ENCODE data around the gene ADCY3. TPM values are rescaled to one million over a fixed set of nuclear protein-coding genes. Genes with fewer than 3 reads are reported as not detected.

The ADCY3 gene
- total and polyA plus RNA-seq, 5 donors from 2014 or later = 3.8 to 67.6 (median 11.2) TPM

DNA sequence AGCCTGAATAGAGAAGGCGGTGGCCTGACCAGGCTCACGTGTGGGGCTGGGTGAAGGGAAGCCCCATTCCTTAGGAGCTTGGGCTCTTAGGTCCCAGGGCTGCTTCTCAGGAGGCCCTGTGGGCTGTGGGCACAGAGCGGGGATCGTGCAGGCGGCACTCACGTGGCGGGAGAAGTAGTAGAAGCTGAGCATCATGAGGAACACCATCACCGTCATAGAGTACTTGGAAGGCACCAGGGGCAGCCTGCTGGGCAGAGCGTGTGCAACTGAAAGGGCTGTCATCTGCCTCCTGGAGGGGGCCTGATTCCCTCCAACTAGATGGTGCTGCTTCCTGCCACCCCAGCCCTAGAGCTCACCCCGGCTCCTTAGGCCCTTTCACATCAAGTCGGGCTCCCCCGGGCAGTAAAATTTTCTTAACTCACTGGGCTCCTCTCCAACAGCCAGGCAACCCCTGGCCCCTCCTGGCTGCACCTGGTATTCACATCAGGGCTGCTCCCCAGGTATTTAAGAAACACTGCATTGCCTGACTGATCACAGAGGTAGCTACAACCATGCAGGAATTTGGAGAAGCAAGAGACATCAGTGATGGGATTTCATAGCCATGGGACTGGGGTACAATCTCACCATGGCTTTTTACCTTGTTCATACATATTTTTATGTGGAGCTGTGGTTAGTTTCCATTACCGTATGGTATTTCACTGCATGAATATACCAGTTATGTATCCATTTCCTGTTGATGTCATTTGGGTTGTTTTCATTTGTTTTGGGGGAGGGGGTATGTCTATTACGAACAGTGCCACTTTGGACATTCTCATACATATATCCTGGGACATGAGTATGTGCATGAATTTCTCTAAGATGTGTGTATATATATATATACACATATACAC is 93.9 kb downstream of the ADCY3 start:
- H3K36me3 Mint-ChIP-seq = peaks cover 7% of the 10 kb centered on the region
- Histone ChIP-seq H3K36me3 (ENCODE audit: control insufficient read depth, insufficient read depth, low read length) (peaks cover 13% of the 10 kb centered on the region), H3K9me3 (ENCODE audit: control insufficient read depth in 2 of 2, low read length in 2 of 2) (no peaks in the 10 kb centered on the region), H3K27me3 (ENCODE audit: control insufficient read depth, insufficient read depth, low read length) (no peaks in the 10 kb centered on the region), H3K27ac (ENCODE audit: insufficient read depth, low read length, poor library complexity, severe bottlenecking) (peak overlapping the region; percentile 64), H3K4me3 (ENCODE audit: low read depth, low read length) (peak overlapping the region; percentile 38), H3K4me1 (ENCODE audit: control insufficient read depth, insufficient read depth, low read length, poor library complexity, severe bottlenecking) (peaks cover 22% of the 10 kb centered on the region)
- H3K4me1 Mint-ChIP-seq = peaks cover 9 to 25% (median 17%) of the 10 kb centered on the region in 4 donors
- DNase-seq = peak in 2 of 3 donors; percentile 16 to 37
- H3K9me3 Mint-ChIP-seq = no peaks in the 10 kb centered on the region
- ATAC-seq (ENCODE audit: low read depth in 2 of 2) = no peak
- H3K27me3 Mint-ChIP-seq = no peaks in the 10 kb centered on the region
- H3K27ac Mint-ChIP-seq = peak overlapping the region in 2 of 3 donors; percentile 65 to 73
- peak overlapping the region in 2 of 4 donors; percentile 43 to 77 for H3K4me3 Mint-ChIP-seq

DNA sequence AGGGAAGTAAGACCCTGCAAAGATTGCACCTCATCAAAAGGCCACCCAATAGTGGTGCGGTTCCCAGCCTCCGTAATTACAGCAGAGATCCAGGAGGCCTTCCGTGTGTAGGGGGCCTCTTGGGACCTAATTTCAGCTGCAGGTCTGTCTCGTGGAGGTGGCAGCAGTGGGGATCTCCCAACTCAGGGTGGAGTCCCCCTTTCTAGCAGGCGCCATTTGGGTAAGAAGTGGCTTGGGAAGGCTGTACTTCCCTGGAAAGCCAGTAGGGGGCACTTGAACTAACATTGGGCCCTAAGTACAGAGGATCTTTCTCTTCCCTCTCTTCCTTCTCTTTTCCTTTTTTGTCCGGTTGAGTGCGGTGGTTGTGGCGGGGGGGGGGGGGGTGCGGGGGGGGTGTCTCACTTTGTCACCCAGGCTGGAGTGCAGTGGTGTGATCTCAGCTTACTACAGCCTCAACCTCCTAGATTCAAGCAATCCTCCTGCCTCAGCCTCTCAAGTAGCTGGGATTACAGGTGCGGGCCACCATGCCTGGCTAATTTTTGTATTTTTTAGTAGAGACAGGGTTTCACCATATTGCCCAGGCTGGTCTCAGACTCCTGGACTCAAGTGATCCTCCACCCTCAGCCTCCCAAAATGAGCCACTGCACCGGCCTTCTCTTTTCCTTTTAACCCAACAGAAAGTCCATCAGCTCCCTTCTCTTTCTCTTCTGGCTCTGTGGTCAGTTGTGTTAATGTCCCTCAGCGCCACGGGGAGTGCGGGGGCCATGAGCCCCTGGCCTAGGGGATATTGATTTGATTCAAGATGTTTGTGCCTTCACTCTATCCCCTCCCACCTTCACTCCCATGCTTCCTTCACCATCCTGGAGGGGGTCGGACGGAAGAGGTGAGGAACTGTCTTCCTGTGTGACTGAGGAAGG is 94.8 kb downstream of the ADCY3 start:
- Mint-ChIP-seq H3K9me3 (no peaks in the 10 kb centered on the region), H3K4me1 (peaks cover 9 to 25% (median 17%) of the 10 kb centered on the region in 4 donors), H3K36me3 (peaks cover 16% of the 10 kb centered on the region), H3K4me3 (peak overlapping the region in 3 of 4 donors; percentile 22 to 77 (median 43)), H3K27me3 (no peaks in the 10 kb centered on the region), H3K27ac (peak overlapping the region in 2 of 3 donors; percentile 65 to 73)
- Histone ChIP-seq H3K36me3 (ENCODE audit: control insufficient read depth, insufficient read depth, low read length) (peaks cover 18% of the 10 kb centered on the region), H3K9me3 (ENCODE audit: control insufficient read depth in 2 of 2, low read length in 2 of 2) (no peaks in the 10 kb centered on the region), H3K4me3 (ENCODE audit: low read depth, low read length) (no peak overlapping the region), H3K27ac (ENCODE audit: insufficient read depth, low read length, poor library complexity, severe bottlenecking) (no peak overlapping the region), H3K27me3 (ENCODE audit: control insufficient read depth, insufficient read depth, low read length) (no peaks in the 10 kb centered on the region), H3K4me1 (ENCODE audit: control insufficient read depth, insufficient read depth, low read length, poor library complexity, severe bottlenecking) (peaks cover 22% of the 10 kb centered on the region)
- ATAC-seq (ENCODE audit: low read depth in 2 of 2) (no peak), DNase-seq (peak in 2 of 3 donors; percentile 3 to 58)

DNA sequence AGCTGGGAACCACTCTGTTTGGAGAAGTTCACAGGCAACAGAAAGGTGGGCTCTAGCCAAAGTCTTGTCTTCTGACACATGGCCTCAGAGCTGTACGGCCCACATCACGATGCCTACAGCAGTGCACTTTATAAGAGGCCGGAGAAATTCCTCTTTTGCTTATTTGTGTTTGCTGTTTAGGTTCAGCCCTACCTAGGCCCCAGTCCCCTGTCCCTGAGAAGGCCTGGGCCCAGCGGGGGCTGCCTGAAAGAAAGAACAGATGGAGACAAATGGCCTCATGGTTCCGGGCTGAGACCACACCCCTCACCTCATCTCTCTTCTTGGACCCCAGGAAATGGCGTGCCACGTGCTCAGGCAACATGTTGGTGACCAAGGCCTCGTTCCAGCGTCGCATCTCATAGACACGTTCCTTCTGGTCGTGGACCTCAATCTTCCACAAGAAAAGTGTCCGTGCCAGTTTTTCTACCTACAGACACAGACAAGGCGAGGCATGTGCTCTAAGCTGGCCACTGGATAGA is 95.9 kb downstream of the ADCY3 start:
- peaks cover 26% of the 10 kb centered on the region for H3K36me3 ChIP-seq (ENCODE audit: control insufficient read depth, insufficient read depth, low read length)
- Mint-ChIP-seq H3K4me3 (no peak overlapping the region), H3K27ac (no peak overlapping the region), H3K4me1 (peaks cover 9 to 25% (median 17%) of the 10 kb centered on the region in 4 donors), H3K9me3 (no peaks in the 10 kb centered on the region), H3K27me3 (no peaks in the 10 kb centered on the region), H3K36me3 (peaks cover 17% of the 10 kb centered on the region)
- H3K4me1 ChIP-seq (ENCODE audit: control insufficient read depth, insufficient read depth, low read length, poor library complexity, severe bottlenecking) = peaks cover 22% of the 10 kb centered on the region
- no peaks in the 10 kb centered on the region for H3K27me3 ChIP-seq (ENCODE audit: control insufficient read depth, insufficient read depth, low read length)
- H3K9me3 ChIP-seq (ENCODE audit: control insufficient read depth in 2 of 2, low read length in 2 of 2) = no peaks in the 10 kb centered on the region
- ATAC-seq (ENCODE audit: low read depth in 2 of 2) (no peak), DNase-seq (no peak)
- H3K4me3 ChIP-seq (ENCODE audit: low read depth, low read length) = no peak overlapping the region
- H3K27ac ChIP-seq (ENCODE audit: insufficient read depth, low read length, poor library complexity, severe bottlenecking) = no peak overlapping the region

DNA sequence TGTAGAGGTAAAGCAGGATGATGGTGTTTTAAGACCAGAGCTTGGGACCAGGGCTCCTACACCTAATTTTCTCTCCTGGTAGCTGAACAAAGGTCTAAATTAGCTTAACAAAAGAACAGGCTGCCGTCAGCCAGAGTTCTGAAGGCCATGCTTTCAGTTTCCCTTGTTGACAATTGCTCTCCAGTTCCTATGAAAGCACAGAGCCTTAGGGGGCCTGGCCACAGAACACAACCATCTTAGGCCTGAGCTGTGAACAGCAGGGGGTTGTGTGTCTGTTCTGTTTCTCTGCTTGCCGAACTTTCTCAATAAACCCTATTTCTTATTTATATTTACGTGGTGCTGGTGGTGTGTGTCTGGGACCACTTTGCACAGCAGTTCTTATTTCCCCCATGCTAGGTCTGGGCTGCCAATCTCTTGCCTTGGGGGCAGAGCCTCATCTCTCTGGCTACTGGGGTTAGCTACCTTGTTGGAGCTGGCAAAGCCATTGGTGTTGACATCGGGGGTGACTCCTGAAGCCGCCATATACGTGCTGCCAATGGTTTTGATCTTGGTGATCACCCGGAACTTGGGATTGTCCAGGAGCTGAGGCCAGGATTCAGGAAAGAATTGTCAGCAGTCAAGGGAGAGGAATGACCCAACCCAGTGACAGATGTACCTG is 97.9 kb downstream of the ADCY3 start:
- H3K9me3 ChIP-seq (ENCODE audit: control insufficient read depth in 2 of 2, low read length in 2 of 2) = no peaks in the 10 kb centered on the region
- ATAC-seq (ENCODE audit: low read depth in 2 of 2) (no peak), DNase-seq (no peak)
- no peak overlapping the region for H3K27ac ChIP-seq (ENCODE audit: insufficient read depth, low read length, poor library complexity, severe bottlenecking)
- Mint-ChIP-seq H3K27ac (peak overlapping the region in 1 of 3 donors; percentile 66), H3K27me3 (no peaks in the 10 kb centered on the region), H3K4me1 (peaks cover 2 to 18% (median 12%) of the 10 kb centered on the region in 4 donors), H3K4me3 (no peak overlapping the region), H3K9me3 (no peaks in the 10 kb centered on the region), H3K36me3 (peaks cover 26% of the 10 kb centered on the region)
- no peak overlapping the region for H3K4me3 ChIP-seq (ENCODE audit: low read depth, low read length)
- no peaks in the 10 kb centered on the region for H3K27me3 ChIP-seq (ENCODE audit: control insufficient read depth, insufficient read depth, low read length)
- peaks cover 37% of the 10 kb centered on the region for H3K36me3 ChIP-seq (ENCODE audit: control insufficient read depth, insufficient read depth, low read length)
- peaks cover 15% of the 10 kb centered on the region for H3K4me1 ChIP-seq (ENCODE audit: control insufficient read depth, insufficient read depth, low read length, poor library complexity, severe bottlenecking)

DNA sequence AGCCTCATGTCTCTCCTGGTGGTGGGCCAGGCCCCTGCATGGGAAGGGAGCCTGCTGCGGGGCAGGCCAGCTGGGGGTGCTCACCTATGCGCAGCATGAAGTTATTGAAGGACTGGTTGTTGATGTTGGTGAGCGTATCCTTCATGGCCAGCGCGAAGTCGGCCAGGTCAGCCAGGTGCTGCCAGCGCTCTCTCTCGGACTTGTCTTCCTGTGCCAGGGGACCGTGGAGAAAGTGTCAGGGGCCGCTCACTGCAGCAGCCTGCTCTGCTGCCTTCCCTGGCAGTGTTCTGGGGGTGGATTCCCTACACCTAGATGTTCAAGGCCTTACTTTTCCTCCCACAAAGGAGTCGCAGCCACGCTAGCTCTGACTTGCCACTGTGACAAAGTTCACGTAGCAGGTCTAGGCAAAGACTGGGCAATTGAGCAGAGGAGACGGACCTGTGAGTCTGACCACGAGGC is 98.6 kb downstream of the ADCY3 start:
- Histone ChIP-seq H3K27ac (ENCODE audit: insufficient read depth, low read length, poor library complexity, severe bottlenecking) (no peak overlapping the region), H3K27me3 (ENCODE audit: control insufficient read depth, insufficient read depth, low read length) (no peaks in the 10 kb centered on the region), H3K36me3 (ENCODE audit: control insufficient read depth, insufficient read depth, low read length) (peaks cover 44% of the 10 kb centered on the region), H3K9me3 (ENCODE audit: control insufficient read depth in 2 of 2, low read length in 2 of 2) (no peaks in the 10 kb centered on the region), H3K4me1 (ENCODE audit: control insufficient read depth, insufficient read depth, low read length, poor library complexity, severe bottlenecking) (peaks cover 8% of the 10 kb centered on the region), H3K4me3 (ENCODE audit: low read depth, low read length) (no peak overlapping the region)
- Mint-ChIP-seq H3K36me3 (peaks cover 33% of the 10 kb centered on the region), H3K4me1 (peaks cover 0 to 17% (median 7%) of the 10 kb centered on the region in 4 donors), H3K4me3 (no peak overlapping the region), H3K9me3 (no peaks in the 10 kb centered on the region), H3K27ac (peak overlapping the region in 2 of 3 donors; percentile 36 to 76), H3K27me3 (no peaks in the 10 kb centered on the region)
- DNase-seq (no peak), ATAC-seq (ENCODE audit: low read depth in 2 of 2) (no peak)

DNA sequence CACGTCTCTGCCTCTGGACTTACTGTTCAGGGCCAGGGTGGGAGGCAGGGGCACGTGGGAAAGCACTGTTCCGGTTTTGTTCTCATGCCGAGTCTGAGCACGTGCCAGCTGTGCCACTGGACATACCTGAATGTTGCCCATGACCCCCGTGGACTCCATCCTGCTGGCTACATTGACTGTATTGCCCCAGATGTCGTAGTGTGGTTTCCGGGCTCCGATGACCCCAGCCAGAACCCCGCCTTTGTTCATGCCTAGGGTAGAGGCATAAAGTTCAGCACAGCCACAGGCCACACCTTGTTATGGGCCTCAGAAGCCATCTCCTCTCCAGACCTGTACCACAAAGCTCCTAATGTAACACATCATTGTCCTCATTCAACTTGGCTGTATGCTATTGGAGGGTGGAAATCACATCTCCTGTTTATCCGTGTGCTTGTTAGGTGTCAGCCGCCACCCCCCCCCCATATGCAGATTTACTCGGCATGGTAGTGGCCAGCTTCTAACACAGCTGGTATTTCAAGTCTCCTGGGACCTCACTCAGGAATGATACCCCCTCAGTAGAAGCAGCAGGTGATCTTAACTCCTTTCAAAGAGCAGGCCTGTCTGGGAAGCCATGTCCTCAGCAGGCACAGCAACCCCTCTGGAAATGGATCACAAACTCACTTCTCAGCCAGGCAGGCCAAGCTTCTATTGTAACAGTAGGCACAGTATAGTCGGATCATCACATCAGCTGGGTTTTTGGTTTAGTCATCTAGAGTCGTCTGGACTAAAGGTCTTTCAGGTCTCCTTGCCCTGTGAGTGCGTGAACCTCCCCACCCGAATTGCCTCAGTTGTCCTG is 99.2 kb downstream of the ADCY3 start:
- no peaks in the 10 kb centered on the region for H3K27me3 ChIP-seq (ENCODE audit: control insufficient read depth, insufficient read depth, low read length)
- H3K36me3 Mint-ChIP-seq = peaks cover 34% of the 10 kb centered on the region
- peaks cover 48% of the 10 kb centered on the region for H3K36me3 ChIP-seq (ENCODE audit: control insufficient read depth, insufficient read depth, low read length)
- peaks cover 1% of the 10 kb centered on the region for H3K4me1 ChIP-seq (ENCODE audit: control insufficient read depth, insufficient read depth, low read length, poor library complexity, severe bottlenecking)
- ATAC-seq (ENCODE audit: low read depth in 2 of 2) (no peak), DNase-seq (no peak)
- H3K9me3 Mint-ChIP-seq = no peaks in the 10 kb centered on the region
- H3K4me3 Mint-ChIP-seq = no peak overlapping the region
- H3K27me3 Mint-ChIP-seq = no peaks in the 10 kb centered on the region
- peak overlapping the region in 2 of 3 donors; percentile 62 to 76 for H3K27ac Mint-ChIP-seq
- H3K4me3 ChIP-seq (ENCODE audit: low read depth, low read length) = no peak overlapping the region
- H3K4me1 Mint-ChIP-seq = peaks cover 0 to 11% (median 3%) of the 10 kb centered on the region in 4 donors
- no peaks in the 10 kb centered on the region for H3K9me3 ChIP-seq (ENCODE audit: control insufficient read depth in 2 of 2, low read length in 2 of 2)
- no peak overlapping the region for H3K27ac ChIP-seq (ENCODE audit: insufficient read depth, low read length, poor library complexity, severe bottlenecking)

Data from CD4-positive, CD25-positive, alpha-beta regulatory T cell (primary cell).